Raji (cell line): ENCODE data around the gene SIPA1L3.

ENCODE experiments used
- POLR2A ChIP-seq: IDR thresholded peaks from 2 replicates; pipeline ENCODE4 v1.6.1; 2011; ENCODE audit warnings: low read depth, low read length, control low read depth; ENCODE audit not compliant: insufficient read depth

The SIPA1L3 gene

GRCh38 chr19:37905946-37906868, 801 bp upstream of the SIPA1L3 start, which contains the start of gene WDR87:
TSS of gene WDR87 (minus strand) at chr19:37906594. CDS start at chr19:37898239, 8,355 bp downstream.
- peak; percentile 50 for TF ChIP-seq POLR2A

DNA sequence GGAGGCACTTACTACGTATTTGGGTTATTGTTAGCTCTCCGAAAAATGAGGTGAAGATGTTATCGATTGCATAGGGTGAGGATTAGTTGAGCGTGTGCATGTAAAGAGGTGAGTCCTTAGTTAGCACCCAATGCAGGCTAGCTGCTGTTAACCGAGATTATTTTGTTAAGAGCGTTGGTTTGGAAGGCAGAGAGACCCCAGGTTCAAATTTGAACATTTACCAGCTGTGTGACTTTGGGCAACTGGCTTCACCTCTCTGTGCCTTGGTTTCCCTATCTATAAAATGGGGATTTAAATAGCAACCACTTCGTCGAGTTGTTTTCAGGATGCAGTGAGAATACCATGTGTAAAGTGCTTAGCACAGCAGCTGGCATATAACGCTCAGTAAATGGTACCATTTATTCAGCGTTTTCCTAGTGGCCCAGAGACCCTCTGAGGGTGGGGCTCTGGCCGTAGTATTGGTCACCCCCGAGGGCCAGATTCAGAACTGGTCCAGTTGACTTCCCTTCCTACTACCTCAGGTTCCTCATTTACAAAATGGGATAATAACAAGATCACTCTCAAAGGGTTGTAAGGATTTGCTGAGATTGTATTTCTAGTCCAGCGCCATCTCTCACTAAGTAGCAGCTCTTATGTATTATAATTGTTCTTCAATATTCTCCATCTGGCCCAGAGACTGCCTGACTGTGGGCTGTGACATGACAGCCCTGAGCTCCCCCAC, 887 bp downstream of the SIPA1L3 start:
- no peak for TF ChIP-seq POLR2A

DNA sequence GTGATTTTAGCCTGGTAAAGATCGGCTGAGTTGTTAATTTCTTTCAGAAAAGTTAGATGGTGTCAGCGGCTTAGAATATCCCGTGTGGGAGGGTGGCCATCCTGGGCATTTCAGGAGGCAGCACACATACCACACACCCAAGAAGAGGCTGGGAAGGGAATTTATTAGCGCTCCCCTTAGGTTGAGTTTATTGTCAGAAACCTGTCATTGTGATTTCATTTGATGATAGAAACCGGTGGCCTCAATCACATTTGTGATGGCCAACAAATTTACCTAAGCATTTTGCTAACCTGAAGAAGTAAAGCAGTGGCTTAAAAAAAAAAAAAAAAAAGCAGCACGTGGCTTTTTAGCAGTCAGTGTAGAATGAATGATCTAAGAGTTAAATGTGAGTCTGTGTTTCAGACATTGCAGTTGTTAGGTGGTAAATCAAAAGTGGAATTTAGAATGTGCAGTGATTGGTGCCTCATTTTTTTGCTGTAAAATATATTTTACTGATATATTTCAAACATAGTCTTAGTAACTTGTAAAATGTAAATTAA, 2.7 kb downstream of the SIPA1L3 start:
- no peak for TF ChIP-seq POLR2A

DNA sequence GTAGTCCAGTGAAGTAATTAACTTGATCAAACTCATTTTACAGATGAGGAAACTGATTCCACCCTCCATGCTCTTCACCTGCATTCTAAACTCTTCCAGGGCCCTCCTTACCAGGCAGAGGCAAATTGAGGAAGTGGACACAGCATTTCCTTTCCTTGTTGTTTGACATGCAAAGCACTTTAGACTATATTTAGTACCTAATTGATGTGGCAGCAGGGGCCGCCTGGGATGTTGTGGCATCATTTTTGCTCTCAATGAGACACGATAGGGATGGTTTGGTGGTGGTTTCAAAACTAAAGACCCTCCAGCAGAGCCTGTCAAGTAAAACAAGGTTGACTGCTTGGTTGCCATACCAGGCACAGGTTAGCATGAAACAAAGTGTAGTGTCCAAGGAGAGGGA, 7.9 kb downstream of the SIPA1L3 start:
- peak; percentile 44; the same call in 1 of the 2 replicates for TF ChIP-seq POLR2A

- no peak for TF ChIP-seq POLR2A
Measured at GRCh38 chr19:37920591-37921450, 13.8 kb downstream of the SIPA1L3 start.

- TF ChIP-seq POLR2A: no peak
Measured at GRCh38 chr19:37925212-37925611, 18.2 kb downstream of the SIPA1L3 start.

GRCh38 chr19:37926255-37926654, 19.2 kb downstream of the SIPA1L3 start:
- TF ChIP-seq POLR2A: no peak

DNA sequence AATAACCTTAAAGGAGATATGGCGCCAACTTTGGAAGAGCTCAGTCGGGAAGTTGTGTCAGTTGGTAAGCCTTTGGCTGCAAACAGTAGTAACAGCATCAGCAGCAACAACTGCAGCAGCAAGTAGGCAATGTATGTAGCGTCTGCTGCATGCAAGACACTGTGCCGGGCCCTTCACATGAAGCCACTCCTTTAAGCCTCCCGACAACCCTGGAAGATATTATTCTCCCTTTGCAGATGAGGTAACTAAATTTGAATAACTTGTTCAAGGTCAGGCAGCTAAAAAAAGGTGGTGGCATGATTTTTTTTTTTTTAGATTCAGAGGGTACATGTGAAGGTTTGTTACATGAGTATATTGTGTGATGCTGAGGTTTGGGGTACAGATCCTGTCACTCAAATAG, 19.7 kb downstream of the SIPA1L3 start:
- TF ChIP-seq POLR2A: peak; percentile 48; the same call in 1 of the 2 replicates

DNA sequence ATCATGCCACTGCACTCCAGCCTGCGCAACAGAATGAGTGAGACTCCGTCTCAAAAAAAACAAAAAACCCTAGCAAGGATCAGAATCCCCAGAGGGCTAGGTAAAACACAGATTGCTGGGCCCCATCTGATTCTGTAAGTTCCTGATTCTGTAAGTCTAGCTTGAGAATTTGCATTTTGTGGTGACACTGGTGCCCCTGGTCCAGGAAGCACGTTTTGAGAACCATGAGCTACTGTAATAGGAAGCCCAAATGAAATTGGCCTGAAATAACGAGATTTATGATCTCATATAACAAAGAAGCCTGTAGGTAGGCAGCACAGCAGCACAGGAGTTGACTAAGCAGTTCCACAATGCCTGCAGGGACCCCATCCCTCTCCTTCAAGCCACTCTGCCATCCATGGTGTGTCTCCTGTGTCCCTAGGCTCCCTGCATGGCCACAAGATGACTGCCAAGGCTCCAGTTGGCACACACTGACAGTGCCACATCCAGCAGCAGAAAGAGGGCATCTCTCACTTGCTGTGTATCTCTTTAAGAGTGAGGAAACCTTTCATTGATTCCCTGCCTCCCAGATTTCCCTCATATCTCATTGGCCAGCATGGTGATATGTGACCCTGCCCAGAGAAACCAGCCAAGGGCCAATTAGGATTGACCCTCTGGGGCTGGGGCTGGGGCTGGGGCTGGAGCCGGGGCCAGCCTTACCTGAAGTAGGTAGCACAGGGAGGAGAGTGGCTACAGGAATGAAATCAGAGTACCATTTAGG, 21.7 kb downstream of the SIPA1L3 start:
- 0 out of 2 replicates have a peak, but pooled peaks have one; percentile 38 for TF ChIP-seq POLR2A

GRCh38 chr19:37929355-37929923, 22.4 kb downstream of the SIPA1L3 start:
- no peak for TF ChIP-seq POLR2A

DNA sequence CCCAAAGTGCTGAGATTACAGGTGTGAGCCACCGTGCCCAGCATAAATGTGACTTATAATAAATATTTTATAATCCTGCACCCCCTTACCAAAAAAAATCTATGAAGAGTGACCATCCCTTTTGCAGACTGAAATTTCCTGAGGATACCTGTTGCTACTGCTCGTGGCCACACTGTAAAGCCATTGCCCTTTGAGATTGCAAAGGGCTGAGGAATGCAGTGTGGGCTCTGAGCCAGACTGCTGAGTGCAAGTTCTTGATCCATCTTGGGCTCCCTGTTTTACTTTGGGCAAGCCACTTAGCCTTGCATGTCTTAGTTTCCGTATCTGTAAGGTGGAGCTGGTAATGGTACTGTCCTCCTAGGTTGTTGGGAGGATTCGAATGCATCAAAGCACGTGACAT, 23.4 kb downstream of the SIPA1L3 start:
- no peak for TF ChIP-seq POLR2A

GRCh38 chr19:37931881-37932655, 25.1 kb downstream of the SIPA1L3 start:
- TF ChIP-seq POLR2A: no peak
